ENCODE results near the gene RHEB. TPM values are rescaled to one million over a fixed set of nuclear protein-coding genes. Genes with fewer than 3 reads are reported as not detected.

RHEB gene
- total RNA-seq, 1 experiment from 2014 or later = 114 TPM

GRCh38 chr7:151542606-151543130, 23.0 kb upstream of the RHEB start:
- no peaks in the 10 kb centered on the region for H3K23me2 ChIP-seq (ENCODE audit: insufficient read length, low read depth, low read length, poor library complexity, severe bottlenecking)
- Mint-ChIP-seq H3K4me3 (no peak overlapping the region), H3K27me3 (ENCODE audit: low read depth) (peaks cover 7% of the 10 kb centered on the region), H3K36me3 (ENCODE audit: insufficient read depth in 1 of 3, low read depth in 3 of 3) (no peaks in the 10 kb centered on the region), H3K4me1 (peaks cover 10 to 13% of the 10 kb centered on the region in 2 experiments), H3K9me3 (no peaks in the 10 kb centered on the region), H3K27ac (no peak overlapping the region)
- no peaks in the 10 kb centered on the region for H3K27me3 ChIP-seq (ENCODE audit: insufficient read depth, low read length)
- no peak overlapping the region for H3K4me2 ChIP-seq (ENCODE audit: insufficient read depth, insufficient read length, low read length)
- H2BK15ac ChIP-seq (ENCODE audit: low read depth, low read length) = no peak overlapping the region
- H3K14ac ChIP-seq (ENCODE audit: insufficient read depth, low read length) = no peak overlapping the region
- H4K8ac ChIP-seq (replicated peaks; ENCODE audit: insufficient read length, low read depth, low read length) = no peak overlapping the region
- no peaks in the 10 kb centered on the region for H4K20me1 ChIP-seq (ENCODE audit: control insufficient read depth, insufficient read depth, insufficient read length)
- H4K5ac ChIP-seq (ENCODE audit: insufficient read length, low read depth, low read length) = no peak overlapping the region
- H3K56ac ChIP-seq (ENCODE audit: insufficient read length, low read depth, low read length) = no peak overlapping the region
- H4K91ac ChIP-seq (ENCODE audit: insufficient read length, low read depth, low read length) = no peak overlapping the region
- no peak overlapping the region for H3K18ac ChIP-seq (ENCODE audit: insufficient read length, low read depth, low read length)
- H2BK20ac ChIP-seq (ENCODE audit: low read depth, low read length, poor library complexity, severe bottlenecking) = no peak overlapping the region
- H3K27ac ChIP-seq (ENCODE audit: insufficient read length, low read depth, low read length) = no peak overlapping the region
- no peak overlapping the region for H2AK5ac ChIP-seq (ENCODE audit: insufficient read length, low read length)
- no peak overlapping the region for H3T11ph ChIP-seq (ENCODE audit: low read length)
- no peak overlapping the region for H3K23ac ChIP-seq (ENCODE audit: insufficient read length, low read depth, low read length)
- H2BK120ac ChIP-seq (ENCODE audit: low read depth, low read length, poor library complexity, severe bottlenecking) = no peak overlapping the region
- no CpG with 5 or more reads among the region's 6 CpGs for WGBS (ENCODE audit: extremely low coverage, insufficient read length, low lambda C conversion rate)
- H3K79me2 ChIP-seq (ENCODE audit: insufficient read depth, low read length) = no peaks in the 10 kb centered on the region
- no peak overlapping the region for H2BK5ac ChIP-seq (ENCODE audit: insufficient read length, low read length)
- TF ChIP-seq CTCF (conservative IDR thresholded peaks at IDR 0.05) = no peak
- no peak overlapping the region for H2BK12ac ChIP-seq (ENCODE audit: insufficient read length, low read depth, low read length)
- no peak overlapping the region for H3K9ac ChIP-seq (ENCODE audit: extremely low read depth, insufficient read length, low read length)
- no peaks in the 10 kb centered on the region for H3K79me1 ChIP-seq (ENCODE audit: insufficient read depth, low read depth, low read length, poor library complexity, severe bottlenecking)
- DNase-seq = no peak
- H3K9me3 ChIP-seq (ENCODE audit: control insufficient read depth, low read depth, low read length) = no peaks in the 10 kb centered on the region
- H3K4me1 ChIP-seq (ENCODE audit: insufficient read depth, low read length) = no peaks in the 10 kb centered on the region; the same call in 1 of the 2 replicates
- no peak overlapping the region for H3K4ac ChIP-seq (ENCODE audit: low read depth, low read length)
- H2AFZ ChIP-seq (ENCODE audit: low read length) = no peak overlapping the region

All from H9 (cell line).